ENCODE results near the gene BARHL1. TPM values are rescaled to one million over a fixed set of nuclear protein-coding genes. Genes with fewer than 3 reads are reported as not detected.

The BARHL1 gene
- total RNA-seq, 4 donors from 2014 or later, result not detected

DNA sequence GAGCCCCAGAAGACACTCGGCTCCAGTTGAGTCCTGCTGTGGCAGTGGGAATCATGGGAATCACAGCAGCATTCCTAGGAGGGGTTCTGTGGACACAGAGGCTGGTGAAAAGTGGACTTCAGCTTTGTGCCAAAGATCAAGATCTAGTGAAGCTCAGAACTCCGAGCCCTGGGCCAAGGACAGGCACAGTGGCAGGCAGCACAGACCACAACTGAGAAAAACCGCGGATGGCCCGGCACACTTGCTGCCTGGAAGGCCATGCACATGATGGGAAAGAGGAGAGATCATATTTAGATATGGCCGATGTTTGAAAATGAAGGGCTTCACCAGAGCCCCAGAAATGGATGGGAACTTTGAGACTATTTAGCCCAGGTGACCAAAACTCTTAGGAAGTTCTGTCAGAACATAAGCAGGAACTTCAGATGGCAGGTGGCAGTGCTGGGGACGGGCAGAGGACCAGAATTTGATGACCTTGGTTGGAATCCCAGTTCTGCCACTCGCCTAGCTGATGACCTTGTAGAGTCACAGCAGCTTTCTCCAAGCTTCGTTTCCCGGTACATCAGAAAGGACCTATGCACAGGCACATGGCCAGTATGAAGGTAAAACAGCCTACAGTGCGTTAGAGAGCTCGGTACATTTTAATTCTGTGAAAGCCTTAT lies 18.0 kb downstream of the BARHL1 start:
- no peak overlapping the region for H3K27ac ChIP-seq
- no peak for DNase-seq
- no peak overlapping the region for H3K4me3 ChIP-seq
- no peaks in the 10 kb centered on the region for H3K4me1 ChIP-seq
- H3K27me3 ChIP-seq, result no peaks in the 10 kb centered on the region
- TF ChIP-seq POLR2A (IDR thresholded peaks at IDR 0.05), result no peak
- TF ChIP-seq, protein P1, sequence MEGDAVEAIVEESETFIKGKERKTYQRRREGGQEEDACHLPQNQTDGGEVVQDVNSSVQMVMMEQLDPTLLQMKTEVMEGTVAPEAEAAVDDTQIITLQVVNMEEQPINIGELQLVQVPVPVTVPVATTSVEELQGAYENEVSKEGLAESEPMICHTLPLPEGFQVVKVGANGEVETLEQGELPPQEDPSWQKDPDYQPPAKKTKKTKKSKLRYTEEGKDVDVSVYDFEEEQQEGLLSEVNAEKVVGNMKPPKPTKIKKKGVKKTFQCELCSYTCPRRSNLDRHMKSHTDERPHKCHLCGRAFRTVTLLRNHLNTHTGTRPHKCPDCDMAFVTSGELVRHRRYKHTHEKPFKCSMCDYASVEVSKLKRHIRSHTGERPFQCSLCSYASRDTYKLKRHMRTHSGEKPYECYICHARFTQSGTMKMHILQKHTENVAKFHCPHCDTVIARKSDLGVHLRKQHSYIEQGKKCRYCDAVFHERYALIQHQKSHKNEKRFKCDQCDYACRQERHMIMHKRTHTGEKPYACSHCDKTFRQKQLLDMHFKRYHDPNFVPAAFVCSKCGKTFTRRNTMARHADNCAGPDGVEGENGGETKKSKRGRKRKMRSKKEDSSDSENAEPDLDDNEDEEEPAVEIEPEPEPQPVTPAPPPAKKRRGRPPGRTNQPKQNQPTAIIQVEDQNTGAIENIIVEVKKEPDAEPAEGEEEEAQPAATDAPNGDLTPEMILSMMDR (IDR thresholded peaks at IDR 0.05), result no peak
- H3K36me3 ChIP-seq, result peaks cover 0 to 27% (median 0%) of the 10 kb centered on the region in 3 donors
- H3K9me3 ChIP-seq, result no peaks in the 10 kb centered on the region

DNA sequence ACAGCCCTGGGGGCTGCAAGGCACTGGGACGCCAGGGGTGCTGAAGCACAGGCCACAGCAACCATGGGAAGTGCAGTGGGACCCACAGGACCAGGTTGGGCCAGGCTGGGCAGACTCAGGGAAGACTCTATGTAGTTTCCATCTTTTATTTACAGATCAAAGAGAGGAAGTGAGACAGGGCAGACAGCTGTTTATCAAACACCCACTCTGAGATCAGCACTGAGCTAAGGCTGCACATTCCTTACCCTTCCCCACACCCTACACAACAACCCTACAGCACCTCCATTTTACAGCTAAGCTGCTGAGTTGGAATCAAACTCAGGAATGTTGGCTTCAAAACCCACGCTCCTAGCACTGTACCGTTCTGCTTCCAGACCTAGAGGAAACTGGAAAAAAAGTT lies 19.8 kb downstream of the BARHL1 start:
- Histone ChIP-seq H3K27ac (no peak overlapping the region), H3K9me3 (no peaks in the 10 kb centered on the region), H3K4me3 (no peak overlapping the region), H3K36me3 (peaks cover 0 to 40% (median 0%) of the 10 kb centered on the region in 3 donors), H3K4me1 (no peaks in the 10 kb centered on the region), H3K27me3 (no peaks in the 10 kb centered on the region)
- TF ChIP-seq, protein P1 (IDR thresholded peaks at IDR 0.05), result no peak
- no peak for TF ChIP-seq POLR2A (IDR thresholded peaks at IDR 0.05)
- DNase-seq, result no peak

DNA sequence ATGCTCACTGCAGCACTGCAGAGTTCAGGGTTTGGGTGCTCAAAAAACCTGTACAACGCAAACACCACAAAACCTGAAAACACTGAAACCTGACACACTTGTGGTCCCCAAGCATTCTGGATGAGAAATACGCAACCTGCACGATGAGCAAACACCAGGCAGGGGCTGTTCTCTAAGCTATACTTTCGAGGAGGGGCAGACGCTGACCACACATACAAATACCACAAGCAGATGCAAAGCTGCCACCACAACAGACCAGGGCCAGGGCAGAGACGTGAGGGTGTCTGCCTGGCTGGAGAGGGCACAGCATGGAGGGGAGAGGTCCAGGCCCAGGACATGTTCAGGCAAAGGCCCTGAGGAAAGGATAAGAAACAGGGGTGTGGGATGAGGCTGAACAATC lies 23.0 kb downstream of the BARHL1 start:
- peaks cover 0 to 62% (median 0%) of the 10 kb centered on the region in 3 donors for H3K36me3 ChIP-seq
- H3K9me3 ChIP-seq, result no peaks in the 10 kb centered on the region
- no peaks in the 10 kb centered on the region for H3K27me3 ChIP-seq
- DNase-seq, result no peak
- TF ChIP-seq, protein P1 (IDR thresholded peaks at IDR 0.05), result no peak
- TF ChIP-seq POLR2A (IDR thresholded peaks at IDR 0.05), result no peak
- no peak overlapping the region for H3K27ac ChIP-seq
- no peaks in the 10 kb centered on the region for H3K4me1 ChIP-seq
- no peak overlapping the region for H3K4me3 ChIP-seq

DNA sequence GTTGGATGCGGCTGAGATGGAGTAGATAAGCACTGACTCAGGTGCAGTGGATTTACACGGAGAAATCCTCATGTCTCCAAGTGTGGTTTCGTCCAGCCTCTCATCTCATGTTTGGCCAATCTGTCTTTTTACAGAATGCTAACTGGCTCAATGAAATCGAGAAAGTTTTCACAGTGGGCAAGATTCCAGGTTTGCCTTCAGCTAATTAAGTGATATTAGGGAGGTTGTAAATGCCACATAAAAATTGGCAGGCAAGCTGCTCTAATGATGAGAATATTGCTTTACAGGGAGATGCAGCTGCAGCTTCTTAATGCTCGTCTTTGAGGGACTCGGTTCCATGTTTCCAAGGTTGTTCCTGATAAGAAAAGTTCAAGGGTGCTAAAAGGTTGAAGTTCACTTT lies 23.7 kb downstream of the BARHL1 start:
- Histone ChIP-seq H3K27ac (no peak overlapping the region), H3K4me1 (no peaks in the 10 kb centered on the region), H3K36me3 (peaks cover 0 to 62% (median 0%) of the 10 kb centered on the region in 3 donors), H3K27me3 (no peaks in the 10 kb centered on the region), H3K4me3 (no peak overlapping the region), H3K9me3 (no peaks in the 10 kb centered on the region)
- no peak for TF ChIP-seq POLR2A (IDR thresholded peaks at IDR 0.05)
- TF ChIP-seq, protein P1 (IDR thresholded peaks at IDR 0.05), result no peak
- no peak for DNase-seq

DNA sequence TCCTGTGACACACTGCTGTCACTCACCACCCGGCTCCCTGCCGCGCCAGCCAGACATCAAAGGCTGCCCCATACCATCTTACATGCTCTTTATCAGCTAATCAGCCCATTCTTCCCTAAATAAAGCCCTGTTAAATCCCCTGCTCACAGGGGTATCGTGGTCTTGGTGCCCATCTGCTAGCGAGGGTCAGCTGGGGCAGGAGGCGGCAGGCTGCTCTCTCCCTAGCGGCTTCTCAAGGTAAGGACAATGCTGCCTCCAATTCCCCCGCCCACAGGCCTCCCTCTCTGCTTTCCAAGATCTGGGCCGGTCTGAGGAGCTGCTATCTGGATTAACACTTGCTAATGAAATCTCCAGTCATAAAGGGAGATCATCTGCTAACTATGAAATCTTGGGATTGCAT lies 26.8 kb downstream of the BARHL1 start:
- no peaks in the 10 kb centered on the region for H3K9me3 ChIP-seq
- no peak overlapping the region for H3K4me3 ChIP-seq
- no peak overlapping the region for H3K27ac ChIP-seq
- no peaks in the 10 kb centered on the region for H3K4me1 ChIP-seq
- H3K36me3 ChIP-seq, result peaks cover 0 to 63% (median 0%) of the 10 kb centered on the region in 3 donors
- H3K27me3 ChIP-seq, result no peaks in the 10 kb centered on the region
- no peak for DNase-seq
- TF ChIP-seq, protein P1 (IDR thresholded peaks at IDR 0.05), result no peak
- no peak for TF ChIP-seq POLR2A (IDR thresholded peaks at IDR 0.05)

Data from Peyer's patch (tissue), 4 donors.